HepG2 (cell line): ENCODE data around the gene CHD9. TPM values are rescaled to one million over a fixed set of nuclear protein-coding genes. Genes with fewer than 3 reads are reported as not detected.
A peak's percentile ranks its signal among the peaks of the same experiment; 100 is the strongest.

ENCODE experiments used
- ATF6 ChIP-seq: sonication (generic); formaldehyde crosslinking; conservative IDR thresholded peaks from 2 replicates; pipeline ENCODE4 v1.4.0; 2020; ENCODE audit warnings: missing genetic modification reagents
- CEBPB ChIP-seq: IDR thresholded peaks from 2 replicates; pipeline ENCODE4 v1.6.1; 2011; ENCODE audit warnings: low read depth, low read length, improper control_type of control experiment, borderline replicate concordance
- CENPX ChIP-seq: sonication (generic); formaldehyde crosslinking; IDR thresholded peaks from 2 replicates; pipeline ENCODE4 v1.9.0; 2021; ENCODE audit warnings: mild to moderate bottlenecking, missing genetic modification reagents, moderate library complexity
- FOXK1 ChIP-seq: sonication (generic); formaldehyde crosslinking; IDR thresholded peaks from 2 replicates; pipeline ENCODE4 v1.4.0; 2020; ENCODE audit warnings: low read depth, missing genetic modification reagents, borderline replicate concordance
- GABPB1 ChIP-seq: IDR thresholded peaks from 2 replicates; pipeline ENCODE4 v1.6.1; 2016; ENCODE audit warnings: mild to moderate bottlenecking, missing genetic modification reagents, moderate library complexity, missing compliant biosample characterization
- HNRNPK ChIP-seq: fragments of 200-400 bp; formaldehyde crosslinking; IDR thresholded peaks from 2 replicates; pipeline ENCODE4 v1.6.1; 2018; ENCODE audit warnings: low read length, low read depth, moderate library complexity, mild to moderate bottlenecking; ENCODE audit not compliant: poor library complexity, severe bottlenecking
- IKZF5 ChIP-seq: IDR thresholded peaks from 2 replicates; pipeline ENCODE4 v1.6.1; 2018; ENCODE audit warnings: missing genetic modification reagents, mild to moderate bottlenecking, missing compliant biosample characterization
- JDP2 ChIP-seq: sonication (generic); formaldehyde crosslinking; IDR thresholded peaks from 2 replicates; pipeline ENCODE4 v1.8.1; 2022; ENCODE audit warnings: missing genetic modification reagents, borderline replicate concordance
- KDM4B ChIP-seq: sonication (generic); formaldehyde crosslinking; IDR thresholded peaks from 2 replicates; pipeline ENCODE4 v1.4.0; 2020; ENCODE audit warnings: missing genetic modification reagents
- NR0B2 ChIP-seq: sonication (generic); formaldehyde crosslinking; IDR thresholded peaks from 2 replicates; pipeline ENCODE4 v1.4.0; 2020; ENCODE audit warnings: mild to moderate bottlenecking, missing genetic modification reagents
- SP1 ChIP-seq, 2 experiments: fragments of 450-650 bp in 1 of 2; sonication (generic) in 1 of 2; formaldehyde crosslinking in 1 of 2; IDR thresholded peaks; 2 replicates each; pipeline versions ENCODE4 v1.4.0 to v1.6.1; 2016 to 2020; ENCODE audit warnings: missing genetic modification reagents in 1 of 2
- TSC22D2 ChIP-seq: sonication (generic); formaldehyde crosslinking; IDR thresholded peaks from 2 replicates; pipeline ENCODE4 v1.5.1; 2020; ENCODE audit warnings: missing genetic modification reagents, mild to moderate bottlenecking, borderline replicate concordance
- YEATS4 ChIP-seq: sonication (generic); formaldehyde crosslinking; IDR thresholded peaks from 2 replicates; pipeline ENCODE4 v1.4.0; 2020; ENCODE audit warnings: missing genetic modification reagents, borderline replicate concordance
- ZBED4 ChIP-seq: sonication (generic); formaldehyde crosslinking; IDR thresholded peaks from 2 replicates; pipeline ENCODE4 v1.4.0; 2020; ENCODE audit warnings: missing genetic modification reagents, borderline replicate concordance
- ZBTB42 ChIP-seq: sonication (generic); formaldehyde crosslinking; IDR thresholded peaks from 2 replicates; pipeline ENCODE4 v1.5.0; 2020; ENCODE audit warnings: mild to moderate bottlenecking, missing genetic modification reagents
- ZMYM4 ChIP-seq: sonication (generic); formaldehyde crosslinking; IDR thresholded peaks from 2 replicates; pipeline ENCODE4 v1.8.1; 2023; ENCODE audit warnings: mild to moderate bottlenecking, missing genetic modification reagents
- ZNF10 ChIP-seq: sonication (generic); formaldehyde crosslinking; IDR thresholded peaks from 2 replicates; pipeline ENCODE4 v1.4.0; 2020; ENCODE audit warnings: mild to moderate bottlenecking, low read depth, missing genetic modification reagents, borderline replicate concordance
- ZNF160 ChIP-seq: sonication (generic); formaldehyde crosslinking; IDR thresholded peaks from 2 replicates; pipeline ENCODE4 v1.8.0; 2022; ENCODE audit warnings: mild to moderate bottlenecking, inconsistent platforms, missing genetic modification reagents
- ZNF580 ChIP-seq: IDR thresholded peaks from 2 replicates; pipeline ENCODE4 v1.6.1; 2016; ENCODE audit warnings: low read depth, borderline replicate concordance
- ZNF746 ChIP-seq: sonication (generic); formaldehyde crosslinking; IDR thresholded peaks from 2 replicates; pipeline ENCODE4 v1.8.0; 2022; ENCODE audit warnings: mild to moderate bottlenecking, missing genetic modification reagents
- ZNF790 ChIP-seq: sonication (generic); formaldehyde crosslinking; IDR thresholded peaks from 2 replicates; pipeline ENCODE4 v1.8.0; 2022; ENCODE audit warnings: missing genetic modification reagents, mild to moderate bottlenecking, borderline replicate concordance
- polyA plus RNA-seq, 8 experiments: library from polyadenylated mRNA; depleted of rRNA in 3 of 8; stranded (reverse) in 7 of 8; unstranded in 1 of 8; fragments of >200 nt; fragmentation: Illumina TruSeq in 4 of 8; extraction: Trizol in 4 of 8; gene quantifications; 2 replicates each; pipeline versions ENCODE4 v1.2.1 to v1.2.3, GENCODE V29; 2011 to 2016; ENCODE audit warnings: low read depth in 4 of 8, missing spikeins in 1 of 8, mixed read lengths in 1 of 8; ENCODE audit not compliant: insufficient read depth in 1 of 8
- total RNA-seq, 5 experiments: library from RNA; depleted of rRNA; stranded (reverse); fragments of >200 nt; fragmentation: Illumina TruSeq; extraction: Trizol; gene quantifications; 2 replicates each; pipeline ENCODE4 v1.2.3, GENCODE V29; 2016; ENCODE audit warnings: low read depth in 1 of 5

CHD9 gene
- total and polyA plus RNA-seq, 2 of the 13 experiments (the other 11 are each of a cell fraction or from before 2014, with no cell fraction given), result 23.4 to 27.7 TPM

GRCh38 chr16:53099318-53100130 is 44.7 kb downstream of the CHD9 start (continued):
- TF ChIP-seq SP1 (IDR thresholded peaks at IDR 0.05) (no peak), SP1 (CRISPR knock-in tag; IDR thresholded peaks at IDR 0.05) (peak; percentile 41; the same call in 1 of the 2 replicates), CEBPB (no peak), ZNF746 (CRISPR knock-in tag) (no peak), ZNF160 (no peak), KDM4B (CRISPR knock-in tag) (no peak), ZBED4 (CRISPR knock-in tag) (no peak), ZBTB42 (CRISPR knock-in tag) (no peak), TSC22D2 (CRISPR knock-in tag) (0 out of 2 replicates have a peak, but pooled peaks have one; percentile 53), JDP2 (CRISPR knock-in tag) (no peak), ZNF790 (CRISPR knock-in tag) (no peak; the same call in 1 of the 2 replicates), HNRNPK (no peak), ATF6 (CRISPR knock-in tag) (no peak), GABPB1 (CRISPR knock-in tag) (peak; percentile 75; the same call in 1 of the 2 replicates), YEATS4 (CRISPR knock-in tag) (peak; percentile 69; the same call in 1 of the 2 replicates), NR0B2 (peak; percentile 66), FOXK1 (CRISPR knock-in tag) (peak; percentile 71), IKZF5 (CRISPR knock-in tag) (peak; percentile 63), ZMYM4 (CRISPR knock-in tag) (peak; percentile 52; the same call in 1 of the 2 replicates), ZNF10 (CRISPR knock-in tag) (no peak), ZNF580 (CRISPR knock-in tag) (no peak), CENPX (CRISPR knock-in tag) (no peak)
